Neuronal stem cell (in vitro differentiated cells): ENCODE measurements around the gene SLC6A11.

Source experiments
- DNase-seq: peaks from one replicate; pipeline ENCODE4 v3.0.0-alpha.2; 2013; ENCODE audit warnings: low spot score
- H2AFZ ChIP-seq: one replicate; pipeline ENCODE4 v1.6.1; 2013; ENCODE audit warnings: mild to moderate bottlenecking, low read length, inconsistent platforms
- H2AK5ac ChIP-seq: 2 replicates; pipeline ENCODE4 v1.6.1; 2013; ENCODE audit warnings: low read depth, mild to moderate bottlenecking, inconsistent platforms, low read length, moderate library complexity, mixed read lengths
- H2BK120ac ChIP-seq: 2 replicates; pipeline ENCODE4 v1.6.1; 2013; ENCODE audit warnings: low read depth, mild to moderate bottlenecking, inconsistent platforms, low read length, moderate library complexity, mixed read lengths
- H2BK12ac ChIP-seq: one replicate; pipeline ENCODE4 v1.6.1; 2013; ENCODE audit warnings: low read length, inconsistent platforms
- H2BK15ac ChIP-seq: 2 replicates; pipeline ENCODE4 v1.6.1; 2013; ENCODE audit warnings: mild to moderate bottlenecking, low read length, inconsistent platforms, mixed read lengths
- H2BK5ac ChIP-seq: one replicate; pipeline ENCODE4 v1.6.1; 2013; ENCODE audit warnings: inconsistent platforms, mild to moderate bottlenecking, low read length, moderate library complexity
- H3K14ac ChIP-seq: one replicate; pipeline ENCODE4 v1.6.1; 2013; ENCODE audit warnings: low read length, inconsistent platforms
- H3K18ac ChIP-seq: 2 replicates; pipeline ENCODE4 v1.6.1; 2013; ENCODE audit warnings: low read length, inconsistent platforms
- H3K23ac ChIP-seq: 2 replicates; pipeline ENCODE4 v1.6.1; 2013; ENCODE audit warnings: low read depth, mild to moderate bottlenecking, mixed read lengths, low read length, inconsistent platforms; ENCODE audit not compliant: poor library complexity
- H3K27ac ChIP-seq: replicated peaks from 3 replicates; pipeline ENCODE4 v1.5.1; 2013; ENCODE audit warnings: low read length, inconsistent platforms
- H3K27me3 ChIP-seq, 3 experiments: 2 replicates each; pipeline ENCODE4 v1.6.1; 2013; ENCODE audit warnings: low read length in 3 of 3, mild to moderate bottlenecking in 2 of 3, inconsistent platforms in 1 of 3, low read depth in 1 of 3, mixed read lengths in 1 of 3, moderate library complexity in 1 of 3; ENCODE audit not compliant: control insufficient read depth in 3 of 3, insufficient read depth in 3 of 3
- H3K36me3 ChIP-seq, 2 donors: replicated peaks in 1 of 2; 2 replicates each; pipeline ENCODE4 v1.6.1; 2013; ENCODE audit warnings: low read length in 2 of 2; ENCODE audit not compliant: control insufficient read depth in 2 of 2, insufficient read depth in 2 of 2
- H3K4ac ChIP-seq: 2 replicates; pipeline ENCODE4 v1.6.1; 2013; ENCODE audit warnings: inconsistent platforms, mild to moderate bottlenecking, low read length, moderate library complexity
- H3K4me1 ChIP-seq, 2 donors: 1 replicate in 1 of 2; 2 replicates in 1 of 2; pipeline ENCODE4 v1.6.1; 2013; ENCODE audit warnings: low read length in 2 of 2, low read depth in 1 of 2; ENCODE audit not compliant: control insufficient read depth in 2 of 2, insufficient read depth in 1 of 2
- H3K4me2 ChIP-seq: one replicate; pipeline ENCODE4 v1.6.1; 2013; ENCODE audit warnings: mild to moderate bottlenecking, low read length, inconsistent platforms; ENCODE audit not compliant: insufficient read depth, poor library complexity, severe bottlenecking
- H3K4me3 ChIP-seq, 2 donors: 2 replicates each; pipeline ENCODE4 v1.5.1; 2013; ENCODE audit warnings: low read length in 2 of 2, mild to moderate bottlenecking in 2 of 2, inconsistent platforms in 1 of 2, moderate library complexity in 1 of 2
- H3K79me1 ChIP-seq: one replicate; pipeline ENCODE4 v1.6.1; 2013; ENCODE audit warnings: low read depth, mild to moderate bottlenecking, inconsistent platforms, low read length, moderate library complexity
- H3K9ac ChIP-seq: one replicate; pipeline ENCODE4 v1.6.1; 2013; ENCODE audit warnings: mild to moderate bottlenecking, low read depth, low read length, inconsistent platforms; ENCODE audit not compliant: poor library complexity
- H3K9me3 ChIP-seq, 2 donors: replicated peaks in 1 of 2; 2 replicates each; pipeline versions ENCODE3 to v1.6.1; 2013; ENCODE audit warnings: low read length in 2 of 2, mild to moderate bottlenecking in 2 of 2, inconsistent platforms in 1 of 2, low read depth in 1 of 2, mixed read lengths in 1 of 2, moderate library complexity in 1 of 2; ENCODE audit not compliant: control insufficient read depth in 2 of 2, insufficient read depth in 1 of 2
- H4K8ac ChIP-seq: one replicate; pipeline ENCODE4 v1.6.1; 2013; ENCODE audit warnings: low read depth, mild to moderate bottlenecking, inconsistent platforms, low read length, moderate library complexity
- H4K91ac ChIP-seq: one replicate; pipeline ENCODE4 v1.6.1; 2013; ENCODE audit warnings: low read length, low read depth, mild to moderate bottlenecking, inconsistent platforms; ENCODE audit not compliant: poor library complexity
- WGBS, 2 donors: extraction: QIAGEN DNeasy Blood & Tissue Kit; methylation state at CpG; one replicate each; pipeline ENCODE4 v1.1.7; 2013; ENCODE audit warnings: missing lambda C conversion rate in 2 of 2, mixed read lengths in 1 of 2; ENCODE audit not compliant: insufficient read length in 2 of 2, insufficient replicate concordance in 1 of 2; ENCODE audit errors: extremely low coverage in 2 of 2; 5-methylcytosine and 5-hydroxymethylcytosine counted together

SLC6A11 gene

DNA sequence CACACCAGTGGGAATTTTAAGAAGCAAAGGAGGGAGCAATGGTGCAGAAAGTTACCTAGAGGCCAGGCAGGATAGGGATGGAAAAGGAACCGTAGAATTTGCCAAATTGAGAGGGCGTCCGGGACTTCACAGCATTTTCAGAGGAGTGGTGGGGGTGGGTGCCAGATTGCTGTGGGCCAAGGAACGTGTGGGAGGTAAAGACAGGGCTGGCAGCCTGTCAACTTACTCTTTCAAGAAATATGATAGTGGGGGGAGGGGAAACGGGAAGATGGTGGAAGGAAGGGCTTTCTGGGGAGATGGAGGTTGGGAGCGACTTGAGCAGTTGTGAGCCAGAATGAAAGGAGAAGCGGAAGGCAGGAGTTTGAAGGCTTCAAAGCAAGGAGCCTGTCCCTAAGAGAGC lies 1.4 kb upstream of the SLC6A11 start:
- no peak for DNase-seq
- Histone ChIP-seq H3K18ac (no peak overlapping the region), H3K4me3 (no peak overlapping the region), H3K4me2 (no peak overlapping the region), H2BK15ac (no peak overlapping the region), H3K9me3 (no peaks in the 10 kb centered on the region), H4K8ac (no peak overlapping the region), H3K27me3 (peaks cover 2 to 48% (median 28%) of the 10 kb centered on the region in 3 experiments), H3K23ac (no peak overlapping the region), H3K4ac (no peak overlapping the region), H3K14ac (no peak overlapping the region), H2BK5ac (no peak overlapping the region), H3K27ac (no peak overlapping the region), H3K36me3 (no peaks in the 10 kb centered on the region), H4K91ac (no peak overlapping the region), H3K79me1 (no peaks in the 10 kb centered on the region), H2AFZ (no peak overlapping the region), H2AK5ac (no peak overlapping the region), H2BK120ac (no peak overlapping the region), H3K9ac (no peak overlapping the region), H3K4me1 (peaks cover 0 to 3% of the 10 kb centered on the region in 2 donors), H2BK12ac (no peak overlapping the region)
- no CpG with 5 or more reads among the region's 7 CpGs for WGBS, 2 donors

DNA sequence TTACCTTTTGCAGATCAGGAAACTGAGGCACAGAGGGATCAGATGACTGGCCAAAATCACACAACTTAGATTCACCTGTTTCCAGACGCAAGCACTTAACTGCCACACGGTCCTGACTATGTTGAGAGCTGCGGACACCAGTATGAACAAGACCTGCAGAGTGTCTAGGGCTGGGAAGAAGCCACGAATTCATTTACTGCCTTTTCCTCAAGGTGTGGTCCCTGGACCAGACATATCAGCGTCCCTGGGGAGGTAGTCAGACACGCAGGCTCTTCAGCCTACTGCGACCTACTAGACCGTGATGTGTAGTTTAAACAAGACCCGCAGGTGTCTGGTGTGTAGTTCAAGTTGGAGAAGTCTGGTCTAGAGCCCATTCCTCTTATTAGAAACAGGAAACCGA lies 541 bp upstream of the SLC6A11 start:
- Histone ChIP-seq H2BK15ac (no peak overlapping the region), H3K4me3 (no peak overlapping the region), H3K79me1 (no peaks in the 10 kb centered on the region), H3K4me2 (peak overlapping the region; percentile 85), H4K8ac (no peak overlapping the region), H3K4me1 (peaks cover 0 to 3% of the 10 kb centered on the region in 2 donors), H4K91ac (no peak overlapping the region), H2BK120ac (no peak overlapping the region), H3K27me3 (peaks cover 2 to 51% (median 31%) of the 10 kb centered on the region in 3 experiments), H3K36me3 (no peaks in the 10 kb centered on the region), H2BK12ac (no peak overlapping the region), H3K4ac (no peak overlapping the region), H2AFZ (peak overlapping the region; percentile 61), H3K18ac (no peak overlapping the region), H2BK5ac (no peak overlapping the region), H3K23ac (no peak overlapping the region), H2AK5ac (no peak overlapping the region), H3K9me3 (no peaks in the 10 kb centered on the region), H3K14ac (no peak overlapping the region), H3K27ac (no peak overlapping the region), H3K9ac (no peak overlapping the region)
- DNase-seq, result no peak
- no CpG with 5 or more reads among the region's 10 CpGs for WGBS, 2 donors

DNA sequence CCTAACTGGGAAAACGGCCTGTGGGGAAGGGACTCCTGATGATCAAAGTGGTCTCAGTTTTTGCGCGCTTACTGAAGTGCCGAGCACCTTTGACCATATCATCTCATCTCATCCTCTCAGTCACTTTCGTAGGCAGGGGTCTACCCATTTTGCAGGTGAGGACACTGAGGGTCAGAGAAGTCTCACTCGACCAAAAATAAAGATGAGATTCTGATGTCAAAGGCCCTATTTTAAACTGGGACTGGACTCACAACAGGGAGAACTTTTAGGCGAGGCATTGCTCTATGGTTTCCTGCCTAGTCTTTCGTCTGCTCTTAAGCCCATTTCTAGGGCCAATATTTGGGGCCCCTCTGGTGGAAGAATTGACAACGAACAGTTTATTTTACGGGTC lies 830 bp downstream of the SLC6A11 start:
- Histone ChIP-seq H3K14ac (no peak overlapping the region), H3K4me1 (peaks cover 0 to 3% of the 10 kb centered on the region in 2 donors), H3K4ac (no peak overlapping the region), H2AFZ (no peak overlapping the region), H2BK120ac (no peak overlapping the region), H2BK5ac (no peak overlapping the region), H2BK12ac (no peak overlapping the region), H3K27me3 (peaks cover 2 to 51% (median 33%) of the 10 kb centered on the region in 3 experiments), H4K91ac (no peak overlapping the region), H3K79me1 (no peaks in the 10 kb centered on the region), H2BK15ac (no peak overlapping the region), H2AK5ac (no peak overlapping the region), H3K27ac (no peak overlapping the region), H3K18ac (peak overlapping the region; percentile 78), H3K23ac (no peak overlapping the region), H3K36me3 (no peaks in the 10 kb centered on the region), H3K4me3 (no peak overlapping the region), H3K4me2 (no peak overlapping the region), H4K8ac (no peak overlapping the region), H3K9ac (no peak overlapping the region), H3K9me3 (no peaks in the 10 kb centered on the region)
- no peak for DNase-seq
- no CpG with 5 or more reads among the region's 10 CpGs for WGBS, 2 donors

DNA sequence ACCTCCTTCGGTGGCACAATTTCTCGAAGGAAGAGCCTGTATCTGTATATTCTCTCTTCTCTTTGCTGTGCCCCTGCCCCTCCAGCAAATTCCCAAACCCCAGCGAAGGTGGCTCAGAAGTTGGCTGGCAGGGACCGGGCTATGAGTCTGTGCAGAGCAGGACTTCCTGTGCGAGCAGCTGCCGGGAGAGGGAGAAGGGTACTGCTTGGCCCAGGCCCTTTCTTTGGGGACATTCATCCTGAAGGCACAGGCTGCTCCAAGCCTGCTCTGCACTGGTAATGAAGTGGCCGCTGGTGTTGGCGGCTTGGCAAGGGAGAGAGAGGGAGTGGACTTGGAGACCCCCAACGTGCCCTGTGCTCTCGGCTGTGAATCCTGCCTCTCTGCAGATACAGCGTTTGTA lies 1.5 kb downstream of the SLC6A11 start:
- Histone ChIP-seq H3K9ac (no peak overlapping the region), H3K27me3 (peaks cover 2 to 51% (median 33%) of the 10 kb centered on the region in 3 experiments), H2BK15ac (no peak overlapping the region), H2BK5ac (no peak overlapping the region), H3K14ac (no peak overlapping the region), H3K4me3 (no peak overlapping the region), H3K27ac (no peak overlapping the region), H3K18ac (no peak overlapping the region), H4K8ac (no peak overlapping the region), H3K4me1 (peaks cover 0 to 3% of the 10 kb centered on the region in 2 donors), H2AFZ (no peak overlapping the region), H4K91ac (no peak overlapping the region), H2BK120ac (no peak overlapping the region), H3K36me3 (no peaks in the 10 kb centered on the region), H3K23ac (no peak overlapping the region), H3K4ac (no peak overlapping the region), H3K9me3 (no peaks in the 10 kb centered on the region), H3K4me2 (no peak overlapping the region), H2AK5ac (no peak overlapping the region), H3K79me1 (no peaks in the 10 kb centered on the region), H2BK12ac (no peak overlapping the region)
- DNase-seq, result no peak
- WGBS, 2 donors, result no CpG with 5 or more reads among the region's 11 CpGs
